T-helper 2 cell treated with Interferon-gamma antibody and Interleukin-4, amounts not matched to agents 100 ng/mL and 5 ng/mL, for 36 hours (primary cell): ENCODE data around the gene MAOB. TPM values are rescaled to one million over a fixed set of nuclear protein-coding genes. Genes with fewer than 3 reads are reported as not detected.

ENCODE experiments used
- intact Hi-C: fragments of 100-400 bp; cut with micrococcal nuclease; formaldehyde crosslinking; loops from one replicate; pipeline ENCODE4 v1.15.1; 2023
- total RNA-seq: library from RNA; stranded (reverse); gene quantifications from 2 replicates; pipeline ENCODE4 v1.2.3, GENCODE V29; 2022

Gene MAOB
- total RNA-seq, 1 donor from 2014 or later = 3.4 TPM

DNA sequence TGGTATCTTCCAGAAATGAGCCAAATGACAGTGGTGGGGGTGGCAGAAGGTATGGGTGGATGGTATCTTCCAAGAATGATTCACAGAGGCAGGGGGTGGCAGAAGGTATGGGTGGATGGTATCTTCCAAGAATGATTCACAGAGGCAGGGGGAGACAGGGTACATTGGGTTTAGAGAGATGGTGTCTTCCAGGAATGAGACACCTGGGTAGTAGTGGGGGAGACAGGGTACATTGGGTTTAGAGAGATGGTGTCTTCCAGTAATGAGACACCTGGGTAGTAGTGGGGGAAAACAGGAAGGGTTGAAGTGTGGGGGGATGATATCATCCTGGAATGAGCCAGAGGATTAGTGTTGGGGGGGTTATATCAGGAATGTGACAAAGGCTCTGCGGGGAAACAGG, 164.2 kb downstream of the MAOB start:
- intact Hi-C loops = no loop called here

- intact Hi-C loops = no loop called here
These were observed 165.1 kb downstream of the MAOB start for GRCh38 chrX:43717161-43717560.

DNA sequence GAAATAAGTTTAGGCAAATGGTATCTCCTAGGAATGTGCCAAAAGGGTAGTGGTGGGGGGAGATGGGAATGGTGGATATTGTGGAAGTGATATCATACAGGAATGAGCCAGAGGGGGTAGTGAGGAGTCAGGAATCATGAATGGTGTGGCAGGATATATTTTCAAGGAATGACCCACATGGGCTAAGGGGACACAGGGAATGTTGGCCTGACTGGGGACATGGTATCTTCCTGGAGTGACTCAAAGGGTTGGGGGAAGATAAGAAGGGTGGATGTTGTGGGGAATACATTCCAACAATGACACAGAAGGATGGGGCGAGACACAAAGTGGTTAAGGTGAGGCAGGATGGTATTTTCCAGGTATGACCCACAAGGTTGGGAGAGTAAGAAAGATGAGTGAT, 165.6 kb downstream of the MAOB start:
- intact Hi-C loops = no loop called here

Other genes starting within 250 kb of the MAOB start
- 19.6 and 20.8 TPM in 2 replicates for gene MAOA, start 226.2 kb downstream of the MAOB start, total RNA-seq
- gene NDP, start 90.9 kb upstream of the MAOB start, total RNA-seq = not detected in 2 replicates